ENCODE measurements around the gene ANLN.

ANLN gene

GRCh38 chr7:36406156-36406555 is 16.5 kb downstream of the ANLN start:
- TF ChIP-seq, protein P1, sequence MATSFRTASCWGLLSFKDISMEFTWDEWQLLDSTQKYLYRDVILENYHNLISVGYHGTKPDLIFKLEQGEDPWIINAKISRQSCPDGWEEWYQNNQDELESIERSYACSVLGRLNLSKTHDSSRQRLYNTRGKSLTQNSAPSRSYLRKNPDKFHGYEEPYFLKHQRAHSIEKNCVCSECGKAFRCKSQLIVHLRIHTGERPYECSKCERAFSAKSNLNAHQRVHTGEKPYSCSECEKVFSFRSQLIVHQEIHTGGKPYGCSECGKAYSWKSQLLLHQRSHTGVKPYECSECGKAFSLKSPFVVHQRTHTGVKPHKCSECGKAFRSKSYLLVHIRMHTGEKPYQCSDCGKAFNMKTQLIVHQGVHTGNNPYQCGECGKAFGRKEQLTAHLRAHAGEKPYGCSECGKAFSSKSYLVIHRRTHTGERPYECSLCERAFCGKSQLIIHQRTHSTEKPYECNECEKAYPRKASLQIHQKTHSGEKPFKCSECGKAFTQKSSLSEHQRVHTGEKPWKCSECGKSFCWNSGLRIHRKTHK (tag by site-specific recombination; IDR thresholded peaks at IDR 0.05): no peak
- TF ChIP-seq ZBTB1 (tag by site-specific recombination; IDR thresholded peaks at IDR 0.05) (no peak), BCL6B (tag by site-specific recombination; IDR thresholded peaks at IDR 0.05) (no peak), ZNF10 (tag by site-specific recombination; IDR thresholded peaks at IDR 0.05) (no peak), ZNF510 (tag by site-specific recombination; IDR thresholded peaks at IDR 0.05; ENCODE audit: insufficient replicate concordance) (no peak), PRDM1 (tag by site-specific recombination; IDR thresholded peaks at IDR 0.05) (no peak), ZNF843 (tag by site-specific recombination; IDR thresholded peaks at IDR 0.05) (no peak), ZSCAN4 (tag by site-specific recombination; IDR thresholded peaks at IDR 0.05) (no peak), ZNF114 (tag by site-specific recombination; IDR thresholded peaks at IDR 0.05) (no peak), ZNF529 (tag by site-specific recombination; IDR thresholded peaks at IDR 0.05; ENCODE audit: insufficient replicate concordance) (no peak), SP7 (tag by site-specific recombination; IDR thresholded peaks at IDR 0.05) (no peak)
- H3K4me1 ChIP-seq (ENCODE audit: control insufficient read depth, insufficient read depth, low read length): peaks cover 8% of the 10 kb centered on the region
- ChIA-PET POLR2A (interaction anchor here (0.7 kb wide), 1 partner anchor 17 kb away, joined by 3 read pairs; the partner anchor contains the start of gene ANLN), CTCF (no interaction called here)
- H3K36me3 ChIP-seq (ENCODE audit: control insufficient read depth in 2 of 2, insufficient read depth in 1 of 2, low read length in 2 of 2): peaks cover 52 to 80% of the 10 kb centered on the region in 2 experiments
- no peaks in the 10 kb centered on the region for H3K9me3 ChIP-seq (ENCODE audit: control insufficient read depth, insufficient read depth, low read depth, low read length)
- no peak overlapping the region for H3K4me3 ChIP-seq (ENCODE audit: low read depth, low read length)
- H3K27ac ChIP-seq (ENCODE audit: extremely low read depth, low read depth, low read length): no peak overlapping the region

GRCh38 chr7:36407636-36408550 is 18.2 kb downstream of the ANLN start:
- Histone ChIP-seq H3K9me3 (ENCODE audit: control insufficient read depth, insufficient read depth, low read depth, low read length) (no peaks in the 10 kb centered on the region), H3K4me1 (ENCODE audit: control insufficient read depth, insufficient read depth, low read length) (peaks cover 8% of the 10 kb centered on the region), H3K27ac (ENCODE audit: extremely low read depth, low read depth, low read length) (no peak overlapping the region), H3K36me3 (ENCODE audit: control insufficient read depth in 2 of 2, insufficient read depth in 1 of 2, low read length in 2 of 2) (peaks cover 48 to 81% of the 10 kb centered on the region in 2 experiments), H3K4me3 (ENCODE audit: low read depth, low read length) (no peak overlapping the region)
- ChIA-PET POLR2A (no interaction called here), CTCF (no interaction called here)
- TF ChIP-seq ZNF513 (tag by site-specific recombination; IDR thresholded peaks at IDR 0.05): no peak
- no peak for TF ChIP-seq ZNF558 (tag by site-specific recombination; IDR thresholded peaks at IDR 0.05)
- TF ChIP-seq, protein P2, sequence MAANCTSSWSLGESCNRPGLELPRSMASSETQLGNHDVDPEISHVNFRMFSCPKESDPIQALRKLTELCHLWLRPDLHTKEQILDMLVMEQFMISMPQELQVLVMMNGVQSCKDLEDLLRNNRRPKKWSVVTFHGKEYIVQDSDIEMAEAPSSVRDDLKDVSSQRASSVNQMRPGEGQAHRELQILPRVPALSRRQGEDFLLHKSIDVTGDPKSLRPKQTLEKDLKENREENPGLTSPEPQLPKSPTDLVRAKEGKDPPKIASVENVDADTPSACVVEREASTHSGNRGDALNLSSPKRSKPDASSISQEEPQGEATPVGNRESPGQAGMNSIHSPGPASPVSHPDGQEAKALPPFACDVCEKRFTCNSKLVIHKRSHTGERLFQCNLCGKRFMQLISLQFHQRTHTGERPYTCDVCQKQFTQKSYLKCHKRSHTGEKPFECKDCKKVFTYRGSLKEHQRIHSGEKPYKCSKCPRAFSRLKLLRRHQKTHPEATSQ (tag by site-specific recombination; IDR thresholded peaks at IDR 0.05): no peak
- no peak for TF ChIP-seq ZBTB10 (tag by site-specific recombination; IDR thresholded peaks at IDR 0.05)
- TF ChIP-seq, protein P3, sequence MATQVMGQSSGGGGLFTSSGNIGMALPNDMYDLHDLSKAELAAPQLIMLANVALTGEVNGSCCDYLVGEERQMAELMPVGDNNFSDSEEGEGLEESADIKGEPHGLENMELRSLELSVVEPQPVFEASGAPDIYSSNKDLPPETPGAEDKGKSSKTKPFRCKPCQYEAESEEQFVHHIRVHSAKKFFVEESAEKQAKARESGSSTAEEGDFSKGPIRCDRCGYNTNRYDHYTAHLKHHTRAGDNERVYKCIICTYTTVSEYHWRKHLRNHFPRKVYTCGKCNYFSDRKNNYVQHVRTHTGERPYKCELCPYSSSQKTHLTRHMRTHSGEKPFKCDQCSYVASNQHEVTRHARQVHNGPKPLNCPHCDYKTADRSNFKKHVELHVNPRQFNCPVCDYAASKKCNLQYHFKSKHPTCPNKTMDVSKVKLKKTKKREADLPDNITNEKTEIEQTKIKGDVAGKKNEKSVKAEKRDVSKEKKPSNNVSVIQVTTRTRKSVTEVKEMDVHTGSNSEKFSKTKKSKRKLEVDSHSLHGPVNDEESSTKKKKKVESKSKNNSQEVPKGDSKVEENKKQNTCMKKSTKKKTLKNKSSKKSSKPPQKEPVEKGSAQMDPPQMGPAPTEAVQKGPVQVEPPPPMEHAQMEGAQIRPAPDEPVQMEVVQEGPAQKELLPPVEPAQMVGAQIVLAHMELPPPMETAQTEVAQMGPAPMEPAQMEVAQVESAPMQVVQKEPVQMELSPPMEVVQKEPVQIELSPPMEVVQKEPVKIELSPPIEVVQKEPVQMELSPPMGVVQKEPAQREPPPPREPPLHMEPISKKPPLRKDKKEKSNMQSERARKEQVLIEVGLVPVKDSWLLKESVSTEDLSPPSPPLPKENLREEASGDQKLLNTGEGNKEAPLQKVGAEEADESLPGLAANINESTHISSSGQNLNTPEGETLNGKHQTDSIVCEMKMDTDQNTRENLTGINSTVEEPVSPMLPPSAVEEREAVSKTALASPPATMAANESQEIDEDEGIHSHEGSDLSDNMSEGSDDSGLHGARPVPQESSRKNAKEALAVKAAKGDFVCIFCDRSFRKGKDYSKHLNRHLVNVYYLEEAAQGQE (tag by site-specific recombination; IDR thresholded peaks at IDR 0.05): no peak

Data from HEK293 (cell line).